ENCODE measurements around the gene DNAH14. TPM values are rescaled to one million over a fixed set of nuclear protein-coding genes. Genes with fewer than 3 reads are reported as not detected.

Gene DNAH14
- total and polyA plus RNA-seq, 10 of the 15 experiments (the other 5 are each of a cell fraction or from before 2014, with no cell fraction given) = 2.0 to 7.9 (median 4.8) TPM

DNA sequence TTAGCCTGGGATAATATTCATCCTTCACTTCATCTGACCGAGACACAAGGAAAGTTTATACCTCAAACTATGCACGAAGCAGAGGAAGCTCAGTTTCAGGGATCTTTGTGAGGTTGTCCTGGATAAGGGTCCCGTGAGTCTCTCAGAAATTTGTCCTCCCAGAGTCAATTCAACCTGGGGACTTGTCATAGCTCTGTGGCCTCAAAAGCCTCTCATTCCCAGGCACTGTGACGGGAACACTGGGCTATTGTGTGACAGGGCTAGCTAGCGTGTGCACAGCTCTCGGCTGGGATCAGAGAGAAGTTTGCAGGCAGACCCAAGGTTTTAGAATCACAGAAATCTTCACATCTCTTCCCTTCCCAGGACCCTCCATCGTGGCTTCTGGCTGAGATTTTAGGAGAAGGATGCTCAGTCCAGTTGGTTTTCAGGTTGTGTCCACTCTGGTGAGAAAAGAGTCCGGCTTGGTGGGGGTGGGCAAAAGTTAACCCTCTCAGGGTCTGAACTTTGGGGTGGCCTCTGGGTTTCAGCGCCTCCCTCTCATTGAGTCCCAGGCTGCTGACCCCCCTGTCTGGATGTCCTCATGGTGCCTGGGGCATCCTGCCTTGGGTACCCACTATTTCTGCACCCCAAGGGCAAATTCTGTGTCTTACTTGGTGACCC lies 518.8 kb downstream of the DNAH14 start (continued):
- TF ChIP-seq, protein P1, sequence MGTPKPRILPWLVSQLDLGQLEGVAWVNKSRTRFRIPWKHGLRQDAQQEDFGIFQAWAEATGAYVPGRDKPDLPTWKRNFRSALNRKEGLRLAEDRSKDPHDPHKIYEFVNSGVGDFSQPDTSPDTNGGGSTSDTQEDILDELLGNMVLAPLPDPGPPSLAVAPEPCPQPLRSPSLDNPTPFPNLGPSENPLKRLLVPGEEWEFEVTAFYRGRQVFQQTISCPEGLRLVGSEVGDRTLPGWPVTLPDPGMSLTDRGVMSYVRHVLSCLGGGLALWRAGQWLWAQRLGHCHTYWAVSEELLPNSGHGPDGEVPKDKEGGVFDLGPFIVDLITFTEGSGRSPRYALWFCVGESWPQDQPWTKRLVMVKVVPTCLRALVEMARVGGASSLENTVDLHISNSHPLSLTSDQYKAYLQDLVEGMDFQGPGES (IDR thresholded peaks at IDR 0.05) = no peak
- no peak for TF ChIP-seq ESRRA (IDR thresholded peaks at IDR 0.05; ENCODE audit: low read length)
- TF ChIP-seq, protein P2, sequence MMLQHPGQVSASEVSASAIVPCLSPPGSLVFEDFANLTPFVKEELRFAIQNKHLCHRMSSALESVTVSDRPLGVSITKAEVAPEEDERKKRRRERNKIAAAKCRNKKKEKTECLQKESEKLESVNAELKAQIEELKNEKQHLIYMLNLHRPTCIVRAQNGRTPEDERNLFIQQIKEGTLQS (IDR thresholded peaks at IDR 0.05; ENCODE audit: borderline replicate concordance, extremely low read depth, low read depth, low read length) = no peak
- no peak for TF ChIP-seq EP300 (IDR thresholded peaks at IDR 0.05; ENCODE audit: borderline replicate concordance in 1 of 2, control insufficient read depth in 1 of 2, low read depth in 2 of 2, low read length in 2 of 2)
- TF ChIP-seq STAT1 (conservative IDR thresholded peaks at IDR 0.05) = no peak

Data from GM12878 (cell line).